ENCODE data around the gene LBH. TPM values are rescaled to one million over a fixed set of nuclear protein-coding genes. Genes with fewer than 3 reads are reported as not detected.

The LBH gene
- total RNA-seq, 1 experiment from 2014 or later = 0.10 TPM

GRCh38 chr2:30301551-30301950, 70.2 kb downstream of the LBH start:
- no peak for DNase-seq (ENCODE audit: low spot score)

GRCh38 chr2:30302566-30302965, 71.2 kb downstream of the LBH start:
- no peak for DNase-seq (ENCODE audit: low spot score)

- DNase-seq (ENCODE audit: low spot score) = no peak
Measured at GRCh38 chr2:30303095-30303494, 71.8 kb downstream of the LBH start.

- no peak for DNase-seq (ENCODE audit: low spot score)
Measured at GRCh38 chr2:30305235-30305634, 73.9 kb downstream of the LBH start.

- no peak for DNase-seq (ENCODE audit: low spot score)
Measured at GRCh38 chr2:30306522-30306921, 75.2 kb downstream of the LBH start.

- no peak for DNase-seq (ENCODE audit: low spot score)
Measured at GRCh38 chr2:30308280-30308679, 76.9 kb downstream of the LBH start.

Small RNA genes lying within 50 kb of the gene (small RNA-seq; reads per million reads assigned to genes)
- gene SNORA10B = not detected

Other genes with a start within 250 kb of the LBH start
- gene YPEL5, start 84.5 kb upstream of the LBH start, total RNA-seq (2014; rRNA removed; shearing (Covaris generic)) = 13.7 and 14.8 TPM in 2 replicates
- gene LCLAT1, start 215.7 kb downstream of the LBH start, total RNA-seq (2014; rRNA removed; shearing (Covaris generic)) = 14.6 and 15.1 TPM in 2 replicates